Ishikawa (cell line): ENCODE results near the gene STRN3.

Experiments used
- CEBPB ChIP-seq: IDR thresholded peaks from 2 replicates; pipeline ENCODE4 v1.6.1; 2012
- CREB1 ChIP-seq: IDR thresholded peaks from 2 replicates; pipeline ENCODE4 v1.6.1; 2012; ENCODE audit warnings: low read depth
- EGR1 ChIP-seq: IDR thresholded peaks from 2 replicates; pipeline ENCODE4 v1.6.1; 2012
- EP300 ChIP-seq: IDR thresholded peaks from 2 replicates; pipeline ENCODE4 v1.6.1; 2012; ENCODE audit warnings: borderline replicate concordance
- FOXM1 ChIP-seq: IDR thresholded peaks from 2 replicates; pipeline ENCODE4 v1.6.1; 2012; ENCODE audit warnings: low read depth, borderline replicate concordance
- NFIC ChIP-seq: IDR thresholded peaks from 2 replicates; pipeline ENCODE4 v1.6.1; 2012
- RAD21 ChIP-seq: IDR thresholded peaks from 2 replicates; pipeline ENCODE4 v1.6.1; 2012; ENCODE audit warnings: low read depth
- TAF1 ChIP-seq: IDR thresholded peaks from 2 replicates; pipeline ENCODE4 v1.6.1; 2012; ENCODE audit warnings: low read depth, mild to moderate bottlenecking
- TCF12 ChIP-seq: IDR thresholded peaks from 2 replicates; pipeline ENCODE4 v1.6.1; 2012; ENCODE audit warnings: low read depth
- TEAD4 ChIP-seq: IDR thresholded peaks from 2 replicates; pipeline ENCODE4 v1.6.1; 2012
- YY1 ChIP-seq: IDR thresholded peaks from 2 replicates; pipeline ENCODE4 v1.6.1; 2012; ENCODE audit warnings: low read depth
- ZBTB7A ChIP-seq: IDR thresholded peaks from 2 replicates; pipeline ENCODE4 v1.6.1; 2012; ENCODE audit warnings: low read depth
- TF ChIP-seq, protein P1 (sequence below): IDR thresholded peaks from 2 replicates; pipeline ENCODE4 v1.6.1; 2012
- TF ChIP-seq, protein P2 (sequence below): IDR thresholded peaks from 2 replicates; pipeline ENCODE4 v1.6.1; 2012; ENCODE audit warnings: low read depth, mild to moderate bottlenecking
- TF ChIP-seq, protein P3 (sequence below): IDR thresholded peaks from 2 replicates; pipeline ENCODE4 v1.6.1; 2012

Gene STRN3

DNA sequence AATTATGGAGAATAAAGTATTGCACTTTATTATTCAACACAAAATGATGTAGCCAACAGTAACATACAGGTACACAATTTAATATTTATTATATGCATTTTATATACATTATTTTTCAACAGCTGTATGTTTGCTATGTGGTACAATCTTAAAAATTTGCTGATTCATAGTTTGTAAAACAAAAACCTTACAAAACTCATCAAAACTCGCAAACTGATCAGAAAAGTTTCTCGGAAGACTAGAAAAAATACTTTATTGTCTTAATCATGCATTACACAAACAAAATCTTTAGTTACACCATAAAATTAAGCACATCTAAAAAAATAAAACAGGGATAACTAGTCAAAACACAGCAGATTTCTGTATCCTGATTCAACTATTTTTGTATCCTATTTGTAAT lies 132.4 kb downstream of the STRN3 start:
- TF ChIP-seq NFIC (no peak), RAD21 (no peak), TAF1 (no peak), EGR1 (no peak), FOXM1 (no peak), EP300 (no peak), CREB1 (no peak), CEBPB (no peak), ZBTB7A (no peak), YY1 (no peak), TCF12 (no peak), TEAD4 (no peak)
- TF ChIP-seq, protein P1, sequence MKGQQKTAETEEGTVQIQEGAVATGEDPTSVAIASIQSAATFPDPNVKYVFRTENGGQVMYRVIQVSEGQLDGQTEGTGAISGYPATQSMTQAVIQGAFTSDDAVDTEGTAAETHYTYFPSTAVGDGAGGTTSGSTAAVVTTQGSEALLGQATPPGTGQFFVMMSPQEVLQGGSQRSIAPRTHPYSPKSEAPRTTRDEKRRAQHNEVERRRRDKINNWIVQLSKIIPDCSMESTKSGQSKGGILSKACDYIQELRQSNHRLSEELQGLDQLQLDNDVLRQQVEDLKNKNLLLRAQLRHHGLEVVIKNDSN, result no peak
- TF ChIP-seq, protein P2, sequence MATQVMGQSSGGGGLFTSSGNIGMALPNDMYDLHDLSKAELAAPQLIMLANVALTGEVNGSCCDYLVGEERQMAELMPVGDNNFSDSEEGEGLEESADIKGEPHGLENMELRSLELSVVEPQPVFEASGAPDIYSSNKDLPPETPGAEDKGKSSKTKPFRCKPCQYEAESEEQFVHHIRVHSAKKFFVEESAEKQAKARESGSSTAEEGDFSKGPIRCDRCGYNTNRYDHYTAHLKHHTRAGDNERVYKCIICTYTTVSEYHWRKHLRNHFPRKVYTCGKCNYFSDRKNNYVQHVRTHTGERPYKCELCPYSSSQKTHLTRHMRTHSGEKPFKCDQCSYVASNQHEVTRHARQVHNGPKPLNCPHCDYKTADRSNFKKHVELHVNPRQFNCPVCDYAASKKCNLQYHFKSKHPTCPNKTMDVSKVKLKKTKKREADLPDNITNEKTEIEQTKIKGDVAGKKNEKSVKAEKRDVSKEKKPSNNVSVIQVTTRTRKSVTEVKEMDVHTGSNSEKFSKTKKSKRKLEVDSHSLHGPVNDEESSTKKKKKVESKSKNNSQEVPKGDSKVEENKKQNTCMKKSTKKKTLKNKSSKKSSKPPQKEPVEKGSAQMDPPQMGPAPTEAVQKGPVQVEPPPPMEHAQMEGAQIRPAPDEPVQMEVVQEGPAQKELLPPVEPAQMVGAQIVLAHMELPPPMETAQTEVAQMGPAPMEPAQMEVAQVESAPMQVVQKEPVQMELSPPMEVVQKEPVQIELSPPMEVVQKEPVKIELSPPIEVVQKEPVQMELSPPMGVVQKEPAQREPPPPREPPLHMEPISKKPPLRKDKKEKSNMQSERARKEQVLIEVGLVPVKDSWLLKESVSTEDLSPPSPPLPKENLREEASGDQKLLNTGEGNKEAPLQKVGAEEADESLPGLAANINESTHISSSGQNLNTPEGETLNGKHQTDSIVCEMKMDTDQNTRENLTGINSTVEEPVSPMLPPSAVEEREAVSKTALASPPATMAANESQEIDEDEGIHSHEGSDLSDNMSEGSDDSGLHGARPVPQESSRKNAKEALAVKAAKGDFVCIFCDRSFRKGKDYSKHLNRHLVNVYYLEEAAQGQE, result no peak
- TF ChIP-seq, protein P3, sequence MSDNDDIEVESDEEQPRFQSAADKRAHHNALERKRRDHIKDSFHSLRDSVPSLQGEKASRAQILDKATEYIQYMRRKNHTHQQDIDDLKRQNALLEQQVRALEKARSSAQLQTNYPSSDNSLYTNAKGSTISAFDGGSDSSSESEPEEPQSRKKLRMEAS, result no peak

DNA sequence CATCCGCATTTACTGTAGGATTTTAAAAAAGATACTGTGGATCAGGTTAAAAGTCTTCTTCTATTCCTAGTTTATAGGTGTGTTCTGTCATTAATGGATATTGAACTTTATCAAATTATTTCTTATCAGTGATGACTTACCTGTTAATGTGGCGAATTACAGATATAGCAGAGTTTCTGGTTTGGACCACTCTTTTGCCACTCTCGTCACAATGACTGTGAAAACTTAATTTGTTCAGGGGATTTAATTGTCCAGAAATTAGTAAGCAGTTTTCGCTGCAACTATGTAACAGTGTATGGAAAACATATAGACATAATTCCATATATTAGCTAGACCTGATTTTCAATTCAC lies 137.0 kb downstream of the STRN3 start:
- TF ChIP-seq CREB1, result no peak
- no peak for TF ChIP-seq EP300
- TF ChIP-seq, protein P2, result no peak
- TF ChIP-seq ZBTB7A, result no peak
- TF ChIP-seq EGR1, result no peak
- TF ChIP-seq TAF1, result no peak
- TF ChIP-seq CEBPB, result no peak
- TF ChIP-seq, protein P3, result no peak
- no peak for TF ChIP-seq RAD21
- no peak for TF ChIP-seq TEAD4
- TF ChIP-seq, protein P1, result no peak
- no peak for TF ChIP-seq TCF12
- no peak for TF ChIP-seq NFIC
- TF ChIP-seq YY1, result no peak
- TF ChIP-seq FOXM1, result no peak

DNA sequence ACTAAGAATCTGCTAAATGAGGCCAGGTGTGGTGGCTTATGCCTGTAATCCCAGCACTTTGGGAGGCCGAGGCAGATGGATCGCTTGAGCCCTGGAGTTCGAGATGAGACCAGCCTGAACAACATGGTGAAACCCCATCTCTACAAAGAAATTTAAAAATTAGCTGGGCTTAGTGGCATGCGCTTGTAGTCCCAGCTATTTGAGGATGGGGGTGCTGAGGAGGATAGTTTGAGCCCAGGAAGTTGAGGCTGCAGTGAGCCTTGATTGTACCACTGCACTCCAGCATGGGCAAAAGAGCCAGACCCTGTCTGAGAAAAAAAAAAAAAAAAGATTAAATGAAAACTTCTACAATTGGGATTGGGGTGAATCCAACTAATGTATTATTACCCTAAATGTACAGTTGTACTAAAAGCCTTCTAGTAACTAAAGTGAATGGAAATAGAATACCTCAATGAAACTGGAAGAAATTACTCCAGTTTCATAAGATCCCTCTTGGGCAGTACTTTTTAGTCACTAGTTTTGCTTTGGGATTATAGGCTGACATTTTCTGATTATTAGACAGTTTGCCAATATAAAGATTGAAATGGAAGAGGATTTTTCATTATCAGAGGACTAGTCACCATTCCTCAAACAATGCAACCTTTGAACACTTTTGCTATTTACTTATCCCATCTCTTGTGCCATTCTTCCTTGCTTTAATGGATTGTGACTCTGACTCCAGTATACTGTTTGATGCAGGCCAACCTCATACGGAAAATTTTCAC lies 137.5 kb downstream of the STRN3 start:
- TF ChIP-seq ZBTB7A, result no peak
- TF ChIP-seq, protein P1, result no peak
- no peak for TF ChIP-seq EP300
- no peak for TF ChIP-seq TAF1
- TF ChIP-seq TCF12, result no peak
- no peak for TF ChIP-seq CEBPB
- TF ChIP-seq, protein P3, result no peak
- no peak for TF ChIP-seq FOXM1
- TF ChIP-seq NFIC, result no peak
- TF ChIP-seq, protein P2, result no peak
- TF ChIP-seq CREB1, result no peak
- no peak for TF ChIP-seq YY1
- no peak for TF ChIP-seq RAD21
